ENCODE measurements around the gene PPP2R2C. TPM values are rescaled to one million over a fixed set of nuclear protein-coding genes. Genes with fewer than 3 reads are reported as not detected.
A peak's percentile ranks its signal among the peaks of the same experiment; 100 is the strongest.

Gene PPP2R2C
- total and polyA plus RNA-seq, 4 experiments from 2014 or later = not detected

DNA sequence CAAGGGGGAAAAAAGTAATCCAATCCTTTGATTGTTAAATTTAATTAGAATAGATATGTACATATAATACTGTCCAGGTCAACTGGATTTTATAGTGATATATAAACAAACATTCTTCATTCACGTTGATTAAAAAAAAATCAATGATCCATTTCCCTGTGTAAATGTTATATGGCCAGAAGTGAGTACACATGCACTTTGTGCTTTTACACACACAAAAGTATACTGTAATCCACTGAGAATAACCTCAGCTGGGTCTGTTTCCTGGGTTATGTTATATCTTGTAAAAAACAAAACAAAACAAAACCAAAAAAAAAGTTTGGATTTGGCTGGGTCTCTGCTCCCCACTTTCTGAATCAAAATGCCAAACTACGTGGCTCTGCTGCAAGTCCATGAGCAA lies 151.1 kb downstream of the PPP2R2C start:
- Histone ChIP-seq H3K4me3 (ENCODE audit: low read length in 2 of 2) (no peak overlapping the region), H3K4me1 (ENCODE audit: insufficient read depth, low read length) (no peaks in the 10 kb centered on the region), H3K27me3 (ENCODE audit: insufficient read depth, low read length) (no peaks in the 10 kb centered on the region), H3K36me3 (ENCODE audit: insufficient read depth, low read length) (no peaks in the 10 kb centered on the region), H3K27ac (ENCODE audit: low read depth, low read length) (no peak overlapping the region), H3K9me3 (ENCODE audit: control insufficient read depth in 1 of 2, low read length in 2 of 2) (no peaks in the 10 kb centered on the region)
- H3K36me3 Mint-ChIP-seq = no peaks in the 10 kb centered on the region
- ChIA-PET POLR2A (ENCODE audit: partially characterized antibody) (no interaction called here), CTCF (ENCODE audit: partially characterized antibody) (interaction anchor here (3.0 to 16.0 kb wide), 2 partner anchors 10 to 71 kb away, joined by 21 to 374 read pairs; no protein-coding TSS in a partner anchor)
- intact Hi-C loops (cut with micrococcal nuclease) = no loop called here
- no peak overlapping the region for H3K4me3 Mint-ChIP-seq
- H3K27me3 Mint-ChIP-seq = peaks cover 22 to 23% of the 10 kb centered on the region in 2 donors
- peaks cover 0 to 8% (median 3%) of the 10 kb centered on the region in 8 donors for H3K9me3 Mint-ChIP-seq
- peaks cover 0 to 3% (median 0%) of the 10 kb centered on the region in 4 donors for H3K4me1 Mint-ChIP-seq
- no peak for DNase-seq
- H3K27ac Mint-ChIP-seq = no peak overlapping the region

DNA sequence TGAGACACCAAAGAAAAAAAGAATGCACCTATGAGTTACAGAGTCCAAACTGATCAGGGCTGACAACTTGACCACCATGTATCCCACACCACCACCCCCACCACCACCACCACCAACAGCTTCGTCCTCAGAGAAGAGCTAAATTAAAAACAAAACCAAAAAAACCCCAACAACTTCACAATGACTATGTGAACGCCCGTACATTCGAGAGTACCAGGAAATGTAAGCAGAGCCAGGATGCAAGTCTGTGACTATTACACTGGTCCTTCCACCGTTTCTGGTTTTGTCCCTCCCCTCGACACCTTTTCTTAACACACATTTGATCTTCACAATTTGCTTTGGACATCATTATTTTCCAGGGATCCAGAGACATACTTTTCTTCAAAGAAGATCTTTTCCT lies 151.8 kb downstream of the PPP2R2C start:
- no peak overlapping the region for H3K27ac ChIP-seq (ENCODE audit: low read depth, low read length)
- no peaks in the 10 kb centered on the region for H3K36me3 ChIP-seq (ENCODE audit: insufficient read depth, low read length)
- no peak for DNase-seq
- Mint-ChIP-seq H3K36me3 (no peaks in the 10 kb centered on the region), H3K9me3 (peaks cover 0 to 8% (median 3%) of the 10 kb centered on the region in 8 donors), H3K27me3 (peaks cover 22 to 23% of the 10 kb centered on the region in 2 donors), H3K4me3 (no peak overlapping the region), H3K27ac (no peak overlapping the region), H3K4me1 (peaks cover 0 to 3% (median 0%) of the 10 kb centered on the region in 4 donors)
- no peak overlapping the region for H3K4me3 ChIP-seq (ENCODE audit: low read length in 2 of 2)
- no peaks in the 10 kb centered on the region for H3K4me1 ChIP-seq (ENCODE audit: insufficient read depth, low read length)
- CTCF ChIA-PET (ENCODE audit: partially characterized antibody) = interaction anchor here (0.7 to 16.0 kb wide), 5 partner anchors 8 to 186 kb away, joined by 3 to 374 read pairs (median 3); no protein-coding TSS in a partner anchor
- POLR2A ChIA-PET (ENCODE audit: partially characterized antibody) = no interaction called here
- H3K27me3 ChIP-seq (ENCODE audit: insufficient read depth, low read length) = no peaks in the 10 kb centered on the region
- intact Hi-C loops (cut with micrococcal nuclease) = no loop called here
- H3K9me3 ChIP-seq (ENCODE audit: control insufficient read depth in 1 of 2, low read length in 2 of 2) = no peaks in the 10 kb centered on the region

DNA sequence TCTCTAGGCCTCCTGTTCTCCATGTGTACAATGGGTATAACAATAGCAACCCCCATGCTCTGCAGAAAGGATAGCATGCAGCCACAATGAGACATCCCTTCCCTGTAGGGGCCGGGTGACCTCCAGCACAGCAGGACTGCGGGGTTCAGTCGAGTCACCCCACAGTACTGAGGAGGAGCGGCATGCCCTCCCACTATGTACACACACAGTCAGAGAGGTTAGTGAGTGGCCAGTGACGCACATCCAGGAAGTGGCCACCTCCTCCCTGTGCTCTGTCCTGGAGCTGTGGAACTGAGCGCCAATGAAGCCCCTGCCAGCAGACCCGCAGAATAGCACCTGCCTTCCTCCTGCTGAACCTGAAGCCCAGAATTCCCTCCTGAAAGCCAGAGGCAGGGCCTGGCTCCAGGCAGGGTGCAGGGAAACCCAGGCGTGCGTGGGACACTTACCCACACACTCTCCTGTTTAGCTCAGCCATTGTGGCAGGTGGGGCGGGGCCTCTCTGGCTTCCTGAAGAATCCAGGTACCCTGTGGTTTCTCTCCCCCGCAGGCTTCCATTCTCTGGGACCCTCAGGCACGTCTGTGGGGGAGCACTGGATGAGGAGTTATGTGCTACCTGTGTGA lies 152.8 kb downstream of the PPP2R2C start:
- Mint-ChIP-seq H3K27ac (no peak overlapping the region), H3K4me1 (peaks cover 0 to 3% (median 0%) of the 10 kb centered on the region in 4 donors), H3K27me3 (peaks cover 21 to 24% of the 10 kb centered on the region in 2 donors), H3K9me3 (peaks cover 0 to 8% (median 3%) of the 10 kb centered on the region in 8 donors), H3K4me3 (no peak overlapping the region), H3K36me3 (no peaks in the 10 kb centered on the region)
- Histone ChIP-seq H3K9me3 (ENCODE audit: control insufficient read depth in 1 of 2, low read length in 2 of 2) (no peaks in the 10 kb centered on the region), H3K27me3 (ENCODE audit: insufficient read depth, low read length) (no peaks in the 10 kb centered on the region), H3K4me1 (ENCODE audit: insufficient read depth, low read length) (no peaks in the 10 kb centered on the region), H3K36me3 (ENCODE audit: insufficient read depth, low read length) (no peaks in the 10 kb centered on the region), H3K4me3 (ENCODE audit: low read length in 2 of 2) (no peak overlapping the region), H3K27ac (ENCODE audit: low read depth, low read length) (no peak overlapping the region)
- ChIA-PET POLR2A (ENCODE audit: partially characterized antibody) (no interaction called here), CTCF (ENCODE audit: partially characterized antibody) (interaction anchor here (1.3 to 16.0 kb wide), 4 partner anchors 9 to 69 kb away, joined by 3 to 374 read pairs (median 12); no protein-coding TSS in a partner anchor)
- intact Hi-C loops (cut with micrococcal nuclease) = no loop called here
- DNase-seq = no peak

DNA sequence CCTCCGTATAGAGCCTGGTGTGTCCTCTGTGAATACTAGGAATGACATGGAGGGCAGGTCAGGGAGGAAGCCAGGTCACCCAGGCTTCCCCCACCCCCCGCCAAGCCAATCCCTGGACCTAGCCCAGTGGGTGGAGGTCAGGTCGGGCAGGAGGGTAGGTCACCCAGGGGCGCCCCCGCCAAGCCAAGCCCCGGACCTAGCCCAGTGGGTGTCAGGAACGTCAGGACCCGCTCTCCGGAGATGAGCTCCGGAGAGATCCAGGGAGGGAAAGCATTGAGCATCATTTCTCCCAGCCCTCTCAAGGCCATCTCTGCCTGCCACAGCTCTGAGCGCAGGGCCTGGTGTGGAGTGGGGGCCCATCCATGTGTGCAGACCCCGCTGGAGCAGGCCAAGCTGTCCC lies 154.2 kb downstream of the PPP2R2C start:
- Mint-ChIP-seq H3K27me3 (peaks cover 26 to 27% of the 10 kb centered on the region in 2 donors), H3K27ac (no peak overlapping the region), H3K4me1 (peaks cover 0 to 1% (median 0%) of the 10 kb centered on the region in 4 donors), H3K36me3 (no peaks in the 10 kb centered on the region), H3K4me3 (no peak overlapping the region), H3K9me3 (peaks cover 0 to 8% (median 3%) of the 10 kb centered on the region in 8 donors)
- Histone ChIP-seq H3K4me3 (ENCODE audit: low read length in 2 of 2) (no peak overlapping the region), H3K27ac (ENCODE audit: low read depth, low read length) (no peak overlapping the region), H3K27me3 (ENCODE audit: insufficient read depth, low read length) (no peaks in the 10 kb centered on the region), H3K4me1 (ENCODE audit: insufficient read depth, low read length) (no peaks in the 10 kb centered on the region), H3K36me3 (ENCODE audit: insufficient read depth, low read length) (no peaks in the 10 kb centered on the region), H3K9me3 (ENCODE audit: control insufficient read depth in 1 of 2, low read length in 2 of 2) (no peaks in the 10 kb centered on the region)
- ChIA-PET CTCF (ENCODE audit: partially characterized antibody) (interaction anchor here (1.1 kb wide), 1 partner anchor 9 kb away, joined by 5 read pairs; no protein-coding TSS in a partner anchor), POLR2A (ENCODE audit: partially characterized antibody) (no interaction called here)
- intact Hi-C loops (cut with micrococcal nuclease) = no loop called here
- DNase-seq = no peak

DNA sequence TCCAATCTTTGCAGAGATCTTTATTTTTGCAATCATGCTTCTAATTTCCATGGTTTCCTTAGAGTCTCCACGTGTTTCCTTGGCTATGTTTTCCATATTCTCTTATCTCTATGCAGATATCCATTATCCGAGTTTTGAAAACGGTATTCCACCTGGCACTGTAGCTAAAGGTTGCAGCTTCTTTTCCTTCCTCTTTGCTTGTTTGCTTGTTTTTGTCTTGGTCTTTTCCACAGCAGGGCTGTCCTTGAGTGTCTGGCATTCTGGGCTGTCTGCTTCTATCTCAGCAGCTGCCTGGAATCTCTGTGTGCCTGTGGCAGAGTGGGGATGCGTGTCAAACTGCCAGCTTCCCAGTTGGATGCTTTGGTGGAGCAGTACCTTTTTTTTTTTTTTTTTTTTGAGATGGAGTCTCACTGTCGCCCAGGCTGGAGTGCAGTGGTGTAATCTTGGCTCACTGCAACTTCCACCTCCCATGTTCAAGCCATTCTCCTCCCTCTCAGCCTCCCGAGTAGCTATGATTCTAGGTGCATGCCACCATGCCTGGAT lies 155.9 kb downstream of the PPP2R2C start:
- Mint-ChIP-seq H3K4me1 (no peaks in the 10 kb centered on the region), H3K4me3 (no peak overlapping the region), H3K9me3 (peaks cover 0 to 8% (median 3%) of the 10 kb centered on the region in 8 donors), H3K27me3 (peaks cover 32 to 33% of the 10 kb centered on the region in 2 donors), H3K27ac (no peak overlapping the region), H3K36me3 (no peaks in the 10 kb centered on the region)
- intact Hi-C loops (cut with micrococcal nuclease) = no loop called here
- no peaks in the 10 kb centered on the region for H3K4me1 ChIP-seq (ENCODE audit: insufficient read depth, low read length)
- ChIA-PET POLR2A (ENCODE audit: partially characterized antibody) (no interaction called here), CTCF (ENCODE audit: partially characterized antibody) (interaction anchor here (0.7 to 1.6 kb wide), 5 partner anchors 11 to 317 kb away, joined by 3 to 6 read pairs (median 4); no protein-coding TSS in a partner anchor)
- no peaks in the 10 kb centered on the region for H3K27me3 ChIP-seq (ENCODE audit: insufficient read depth, low read length)
- DNase-seq = no peak
- no peak overlapping the region for H3K4me3 ChIP-seq (ENCODE audit: low read length in 2 of 2)
- no peak overlapping the region for H3K27ac ChIP-seq (ENCODE audit: low read depth, low read length)
- no peaks in the 10 kb centered on the region for H3K36me3 ChIP-seq (ENCODE audit: insufficient read depth, low read length)
- H3K9me3 ChIP-seq (ENCODE audit: control insufficient read depth in 1 of 2, low read length in 2 of 2) = no peaks in the 10 kb centered on the region

DNA sequence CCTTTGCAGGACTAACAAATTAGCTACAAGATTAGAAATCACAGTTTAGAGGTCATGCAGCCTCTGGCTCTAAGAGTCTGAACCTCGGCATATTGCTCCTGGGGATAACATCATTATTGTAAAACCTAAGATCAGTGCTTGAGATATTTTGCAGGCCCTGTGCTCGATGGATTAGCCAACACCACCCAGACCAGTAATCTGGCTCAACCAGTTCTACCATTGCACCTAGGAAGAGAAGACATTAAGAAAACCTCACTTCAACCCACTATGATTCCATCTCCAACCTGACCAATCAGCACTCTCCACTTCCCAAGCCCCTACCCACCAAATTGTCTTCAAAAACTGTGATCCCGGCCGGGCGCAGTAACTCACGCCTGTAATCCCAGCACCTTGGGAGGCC lies 159.2 kb downstream of the PPP2R2C start:
- ChIA-PET POLR2A (ENCODE audit: partially characterized antibody) (no interaction called here), CTCF (ENCODE audit: partially characterized antibody) (interaction anchor here (1.3 kb wide), 1 partner anchor 18 kb away, joined by 3 read pairs; no protein-coding TSS in a partner anchor)
- H3K4me1 Mint-ChIP-seq = peaks cover 4 to 11% (median 8%) of the 10 kb centered on the region in 4 donors
- DNase-seq = no peak
- H3K9me3 ChIP-seq (ENCODE audit: control insufficient read depth in 1 of 2, low read length in 2 of 2) = no peaks in the 10 kb centered on the region
- peaks cover 8% of the 10 kb centered on the region for H3K27me3 ChIP-seq (ENCODE audit: insufficient read depth, low read length)
- H3K27ac ChIP-seq (ENCODE audit: low read depth, low read length) = no peak overlapping the region
- no peak overlapping the region for H3K4me3 ChIP-seq (ENCODE audit: low read length in 2 of 2)
- H3K4me3 Mint-ChIP-seq = no peak overlapping the region
- peaks cover 0 to 3% (median 0%) of the 10 kb centered on the region in 8 donors for H3K9me3 Mint-ChIP-seq
- H3K4me1 ChIP-seq (ENCODE audit: insufficient read depth, low read length) = no peaks in the 10 kb centered on the region
- intact Hi-C loops (cut with micrococcal nuclease) = no loop called here
- no peaks in the 10 kb centered on the region for H3K36me3 Mint-ChIP-seq
- peak overlapping the region in 1 of 7 donors; percentile 28 for H3K27ac Mint-ChIP-seq
- H3K27me3 Mint-ChIP-seq = peaks cover 41 to 42% of the 10 kb centered on the region in 2 donors
- no peaks in the 10 kb centered on the region for H3K36me3 ChIP-seq (ENCODE audit: insufficient read depth, low read length)

DNA sequence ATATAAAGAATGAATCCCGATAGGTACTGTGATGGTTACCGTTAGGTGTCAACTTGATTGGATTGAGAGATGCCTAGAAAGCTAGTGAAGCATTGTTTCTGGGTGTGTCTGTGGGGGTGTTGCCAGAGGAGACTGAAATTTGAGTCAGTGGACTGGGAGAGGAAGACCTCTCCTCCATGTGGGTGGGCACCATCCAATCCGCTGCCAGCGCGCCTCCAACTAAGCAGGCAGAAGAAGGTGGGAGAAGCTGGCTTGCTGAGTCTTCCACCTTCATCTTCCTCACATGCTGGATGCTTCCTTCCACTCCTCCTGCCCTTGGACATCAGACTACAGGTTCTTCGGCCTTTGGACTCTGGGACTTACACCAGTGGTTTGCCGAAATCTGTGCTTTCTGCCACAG lies 162.6 kb downstream of the PPP2R2C start:
- no peaks in the 10 kb centered on the region for H3K9me3 ChIP-seq (ENCODE audit: control insufficient read depth in 1 of 2, low read length in 2 of 2)
- peak overlapping the region in 5 of 8 donors; percentile 11 to 66 (median 50) for H3K4me3 Mint-ChIP-seq
- no peaks in the 10 kb centered on the region for H3K36me3 Mint-ChIP-seq
- CTCF ChIA-PET (ENCODE audit: partially characterized antibody) = interaction anchor here (3.9 kb wide), 1 partner anchor 59 kb away, joined by 10 read pairs; no protein-coding TSS in a partner anchor
- DNase-seq = no peak
- H3K36me3 ChIP-seq (ENCODE audit: insufficient read depth, low read length) = no peaks in the 10 kb centered on the region
- no peak overlapping the region for H3K4me3 ChIP-seq (ENCODE audit: low read length in 2 of 2)
- intact Hi-C loops (cut with micrococcal nuclease) = no loop called here
- peaks cover 4 to 11% (median 8%) of the 10 kb centered on the region in 4 donors for H3K4me1 Mint-ChIP-seq
- H3K27me3 ChIP-seq (ENCODE audit: insufficient read depth, low read length) = peaks cover 8% of the 10 kb centered on the region
- POLR2A ChIA-PET (ENCODE audit: partially characterized antibody) = no interaction called here
- H3K4me1 ChIP-seq (ENCODE audit: insufficient read depth, low read length) = no peaks in the 10 kb centered on the region
- no peak overlapping the region for H3K27ac Mint-ChIP-seq
- peaks cover 0 to 3% (median 0%) of the 10 kb centered on the region in 8 donors for H3K9me3 Mint-ChIP-seq
- no peak overlapping the region for H3K27ac ChIP-seq (ENCODE audit: low read depth, low read length)
- peaks cover 38 to 40% of the 10 kb centered on the region in 2 donors for H3K27me3 Mint-ChIP-seq
